H1 (cell line): Measurements from ENCODE around the gene UBR3. TPM values are rescaled to one million over a fixed set of nuclear protein-coding genes. Genes with fewer than 3 reads are reported as not detected.

Experiments used
- CHD1 ChIP-seq: IDR thresholded peaks from 2 replicates; pipeline ENCODE4 v1.6.1; 2012; ENCODE audit warnings: low read depth, low read length, improper control_type of control experiment
- CHD7 ChIP-seq: fragments of 300-600 bp; sonication (generic); IDR thresholded peaks from 2 replicates; pipeline ENCODE4 v1.7.1; 2012; ENCODE audit warnings: low read length, moderate library complexity, mild to moderate bottlenecking, inconsistent platforms; ENCODE audit not compliant: insufficient replicate concordance
- CTBP2 ChIP-seq: IDR thresholded peaks from 2 replicates; pipeline ENCODE4 v1.7.0; 2011; ENCODE audit warnings: borderline replicate concordance, mild to moderate bottlenecking, moderate library complexity, mixed read lengths, low read length; ENCODE audit not compliant: insufficient read depth, insufficient read length
- E2F6 ChIP-seq: IDR thresholded peaks from 2 replicates; pipeline ENCODE4 v1.6.1; 2012; ENCODE audit warnings: inconsistent platforms
- GTF2F1 ChIP-seq: IDR thresholded peaks from 2 replicates; pipeline ENCODE4 v1.6.1; 2012; ENCODE audit warnings: low read depth, low read length, improper control_type of control experiment, borderline replicate concordance
- POU5F1 ChIP-seq: IDR thresholded peaks from 2 replicates; pipeline ENCODE4 v1.6.1; 2011; ENCODE audit warnings: low read depth, mild to moderate bottlenecking, low read length, moderate library complexity
- SP4 ChIP-seq: IDR thresholded peaks from 2 replicates; pipeline ENCODE4 v1.6.1; 2012; ENCODE audit warnings: low read length, inconsistent platforms
- TAF1 ChIP-seq: IDR thresholded peaks from 2 replicates; pipeline ENCODE4 v1.6.1; 2011; ENCODE audit warnings: mild to moderate bottlenecking, low read depth, low read length
- TAF7 ChIP-seq: optimal IDR thresholded peaks from 2 replicates; pipeline ENCODE3; 2011; ENCODE audit warnings: low read depth, mild to moderate bottlenecking, inconsistent platforms, low read length, moderate library complexity, borderline replicate concordance
- polyA plus RNA-seq, 7 experiments: library from polyadenylated mRNA; depleted of rRNA in 3 of 7; stranded (reverse) in 5 of 7; unstranded in 2 of 7; fragments of >200 nt in 5 of 7; fragments of 200-250 nt in 2 of 7; gene quantifications; 1 replicate in 5 of 7; 2 replicates in 1 of 7; 4 replicates in 1 of 7; pipeline versions ENCODE4 v1.2.1 to v1.2.3, GENCODE V29; 2011 to 2013; ENCODE audit warnings: missing spikeins in 2 of 7, mixed read lengths in 2 of 7
- total RNA-seq: library from RNA; stranded (reverse); fragmentation: NEBNext Ultra II Directional; extraction: Animal tissue kit (Norgen Biotek cat#: 25700); gene quantifications from 2 replicates; pipeline ENCODE4 v1.2.1, GENCODE V29; 2021

Gene UBR3
- total and polyA plus RNA-seq, 2 of the 8 experiments (the other 6 are each of a cell fraction or from before 2014, with no cell fraction given) = 3.7 to 17.7 TPM

GRCh38 chr2:169827272-169828140, at the start of gene UBR3 (continued):
- TF ChIP-seq CHD7 (no peak), TAF1 (peak; percentile 96), SP4 (0 out of 2 replicates have a peak, but pooled peaks have one; percentile 30), GTF2F1 (no peak), CHD1 (no peak), E2F6 (no peak), CTBP2 (no peak), POU5F1 (no peak), TAF7 (peak; percentile 91)
